GM10248 (cell line): ENCODE measurements around the gene TLE4.
"Not testable (repeated sequence)": the region's sequence is repeated elsewhere in the genome, so short reads cannot be mapped to it uniquely, and the experiment has no call there.

Experiments
- CTCF ChIA-PET: fragments of 300-600 bp; sonication (Branson Sonifier 250); formaldehyde crosslinking; extraction: SDS; loops from one replicate; lab custom pipeline; 2021; ENCODE audit warnings: antibody characterized with exemption; lab: Yijun Ruan, JAX
- POLR2A ChIA-PET: fragments of 350-650 bp; sonication (Branson Sonifier 250); formaldehyde crosslinking; extraction: SDS; loops from one replicate; lab custom pipeline; 2020; ENCODE audit warnings: antibody characterized with exemption; lab: Yijun Ruan, JAX
- DNase-seq: peaks from one replicate; pipeline ENCODE4 v3.0.0; 2012; ENCODE audit errors: extremely low spot score
- TF ChIP-seq, protein P1 (sequence below): IDR thresholded peaks from 2 replicates; pipeline ENCODE4 v1.5.1; 2012; ENCODE audit warnings: mild to moderate bottlenecking, low read depth; ENCODE audit errors: extremely low read depth, missing control alignments, control extremely low read depth

The TLE4 gene

DNA sequence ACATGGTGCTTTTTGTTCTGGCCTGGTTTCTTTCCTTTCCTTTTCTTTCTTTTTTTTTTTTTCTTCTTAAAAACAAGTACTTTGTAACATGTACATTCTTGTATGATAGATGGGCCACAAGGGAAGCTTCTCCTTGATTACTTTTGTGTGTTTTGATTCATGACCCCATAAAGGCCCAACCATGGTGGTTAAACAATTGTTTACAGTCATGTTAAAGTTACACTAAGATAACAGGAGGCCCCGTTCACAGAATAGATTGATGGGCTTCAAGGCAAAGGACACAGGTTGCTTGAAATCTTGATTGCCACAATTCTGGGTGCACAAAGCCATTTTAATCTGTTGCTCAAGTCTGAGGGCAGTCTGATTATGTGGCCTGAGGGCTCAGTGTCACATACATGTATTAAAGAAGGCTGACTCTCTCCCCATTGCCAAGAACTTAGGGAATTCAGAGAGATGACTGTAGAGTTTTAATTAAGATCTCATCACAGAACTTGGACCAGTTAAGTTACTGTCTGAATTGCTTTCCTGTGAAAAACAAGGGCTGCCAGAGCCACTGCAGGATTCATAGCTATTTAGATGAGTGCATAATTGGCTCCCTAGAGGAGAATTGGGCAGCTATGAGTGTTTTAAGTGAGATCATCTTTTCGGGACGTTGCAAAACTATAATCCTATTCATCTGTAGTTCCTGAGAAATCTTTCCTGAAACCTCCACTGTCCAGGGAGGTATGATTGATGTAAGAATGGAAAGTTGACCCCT, 163.4 kb downstream of the TLE4 start:
- ChIA-PET CTCF (no interaction called here), POLR2A (no interaction called here)
- no peak for DNase-seq
- TF ChIP-seq, protein P1, sequence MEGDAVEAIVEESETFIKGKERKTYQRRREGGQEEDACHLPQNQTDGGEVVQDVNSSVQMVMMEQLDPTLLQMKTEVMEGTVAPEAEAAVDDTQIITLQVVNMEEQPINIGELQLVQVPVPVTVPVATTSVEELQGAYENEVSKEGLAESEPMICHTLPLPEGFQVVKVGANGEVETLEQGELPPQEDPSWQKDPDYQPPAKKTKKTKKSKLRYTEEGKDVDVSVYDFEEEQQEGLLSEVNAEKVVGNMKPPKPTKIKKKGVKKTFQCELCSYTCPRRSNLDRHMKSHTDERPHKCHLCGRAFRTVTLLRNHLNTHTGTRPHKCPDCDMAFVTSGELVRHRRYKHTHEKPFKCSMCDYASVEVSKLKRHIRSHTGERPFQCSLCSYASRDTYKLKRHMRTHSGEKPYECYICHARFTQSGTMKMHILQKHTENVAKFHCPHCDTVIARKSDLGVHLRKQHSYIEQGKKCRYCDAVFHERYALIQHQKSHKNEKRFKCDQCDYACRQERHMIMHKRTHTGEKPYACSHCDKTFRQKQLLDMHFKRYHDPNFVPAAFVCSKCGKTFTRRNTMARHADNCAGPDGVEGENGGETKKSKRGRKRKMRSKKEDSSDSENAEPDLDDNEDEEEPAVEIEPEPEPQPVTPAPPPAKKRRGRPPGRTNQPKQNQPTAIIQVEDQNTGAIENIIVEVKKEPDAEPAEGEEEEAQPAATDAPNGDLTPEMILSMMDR = no peak

DNA sequence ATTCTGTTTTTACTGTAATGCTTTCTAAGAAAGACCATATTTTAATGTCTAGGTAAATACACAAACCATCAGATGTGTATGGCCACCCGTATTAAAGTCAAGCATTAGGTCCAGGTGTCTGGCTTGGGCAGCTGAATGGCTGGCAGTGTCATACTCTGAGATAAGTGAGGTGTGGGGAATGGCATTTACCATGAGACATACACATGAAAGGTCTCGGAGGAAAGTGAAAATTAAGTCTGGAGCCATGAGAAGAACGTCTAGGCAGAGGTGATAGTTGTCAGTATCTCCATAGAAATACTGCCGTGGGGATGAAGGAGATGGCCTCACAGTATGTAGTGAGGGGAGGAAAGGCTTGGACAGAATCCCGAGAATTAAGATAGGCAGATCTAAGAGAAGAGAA, 164.3 kb downstream of the TLE4 start:
- CTCF ChIA-PET = no interaction called here
- TF ChIP-seq, protein P1 = no peak
- no peak for DNase-seq
- POLR2A ChIA-PET = no interaction called here

DNA sequence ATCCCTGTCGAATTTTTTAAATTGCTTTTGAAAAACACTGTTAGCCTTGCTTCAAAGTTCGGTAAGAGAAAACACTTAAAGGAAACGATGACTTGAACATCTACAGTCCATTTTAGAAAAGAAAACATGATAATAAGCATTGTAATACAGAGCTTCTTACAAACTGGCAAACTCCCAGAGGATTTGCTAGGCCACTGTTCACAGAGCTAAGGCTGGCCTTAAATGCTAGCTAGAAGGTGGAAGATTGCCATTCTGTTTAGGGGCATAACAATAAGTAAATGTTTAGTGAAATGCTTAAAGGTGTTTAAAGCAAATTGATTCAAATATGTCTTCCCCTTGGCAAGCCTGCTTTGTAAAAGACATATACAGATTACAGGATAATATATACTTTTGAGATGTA, 169.6 kb downstream of the TLE4 start:
- ChIA-PET CTCF (interaction anchor here (1.0 to 1.7 kb wide), 3 partner anchors 9 to 16 kb away, joined by 3 to 5 read pairs (median 3); no protein-coding TSS in a partner anchor), POLR2A (no interaction called here)
- no peak for DNase-seq
- TF ChIP-seq, protein P1 = no peak

DNA sequence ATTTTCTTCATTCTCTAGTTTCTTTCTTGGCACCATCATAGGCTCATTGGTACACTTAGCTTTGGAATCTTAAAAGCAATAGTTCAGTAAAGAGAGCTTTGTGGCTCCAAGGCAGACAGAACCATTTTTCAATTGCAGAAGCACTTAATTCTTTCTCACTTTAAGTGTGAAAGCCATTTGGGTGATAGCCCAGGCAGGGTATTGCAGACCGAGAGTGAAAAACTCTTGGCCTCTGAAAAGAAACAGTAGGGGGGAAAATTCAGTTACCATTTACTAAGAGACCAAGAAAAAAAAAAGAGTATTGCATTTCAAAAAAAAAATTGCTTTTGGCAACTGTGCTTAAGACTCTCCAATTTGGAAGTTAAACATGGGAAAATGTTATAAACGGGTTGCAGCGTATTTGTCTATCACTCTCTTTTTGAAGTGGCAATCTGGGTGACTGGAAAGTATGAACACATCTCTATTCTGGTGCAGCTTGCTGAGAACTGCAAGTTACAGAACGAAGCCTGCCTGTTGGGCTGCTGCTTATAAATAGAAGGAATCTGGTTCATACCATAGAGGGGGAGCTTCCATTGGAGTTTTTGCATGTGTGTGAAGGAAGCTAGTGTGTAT, 170.5 kb downstream of the TLE4 start:
- DNase-seq = no peak
- ChIA-PET CTCF (interaction anchor here (1.3 kb wide), 1 partner anchor 16 kb away, joined by 3 read pairs; no protein-coding TSS in a partner anchor), POLR2A (no interaction called here)
- TF ChIP-seq, protein P1 = no peak

DNA sequence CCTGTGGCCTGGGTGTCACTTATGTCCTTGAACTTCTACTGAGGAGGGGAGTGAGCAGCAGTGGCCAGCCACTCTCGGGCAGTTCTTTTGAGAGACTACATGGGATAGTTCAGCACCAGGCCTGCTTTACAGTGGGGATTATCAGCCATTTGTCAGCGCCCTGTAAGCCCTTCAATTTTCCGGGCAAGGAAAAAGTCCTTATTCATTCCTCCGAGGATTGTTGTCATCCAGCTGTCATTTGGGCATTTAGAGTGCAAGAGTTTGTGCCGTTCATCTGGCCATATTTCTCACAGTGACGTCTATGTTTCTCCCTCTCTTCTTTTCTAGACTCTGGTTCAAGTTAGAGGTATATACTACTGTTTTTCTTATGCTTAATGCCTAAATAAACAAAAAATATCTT, 172.8 kb downstream of the TLE4 start:
- no peak for DNase-seq
- TF ChIP-seq, protein P1 = no peak
- CTCF ChIA-PET = no interaction called here
- POLR2A ChIA-PET = no interaction called here

DNA sequence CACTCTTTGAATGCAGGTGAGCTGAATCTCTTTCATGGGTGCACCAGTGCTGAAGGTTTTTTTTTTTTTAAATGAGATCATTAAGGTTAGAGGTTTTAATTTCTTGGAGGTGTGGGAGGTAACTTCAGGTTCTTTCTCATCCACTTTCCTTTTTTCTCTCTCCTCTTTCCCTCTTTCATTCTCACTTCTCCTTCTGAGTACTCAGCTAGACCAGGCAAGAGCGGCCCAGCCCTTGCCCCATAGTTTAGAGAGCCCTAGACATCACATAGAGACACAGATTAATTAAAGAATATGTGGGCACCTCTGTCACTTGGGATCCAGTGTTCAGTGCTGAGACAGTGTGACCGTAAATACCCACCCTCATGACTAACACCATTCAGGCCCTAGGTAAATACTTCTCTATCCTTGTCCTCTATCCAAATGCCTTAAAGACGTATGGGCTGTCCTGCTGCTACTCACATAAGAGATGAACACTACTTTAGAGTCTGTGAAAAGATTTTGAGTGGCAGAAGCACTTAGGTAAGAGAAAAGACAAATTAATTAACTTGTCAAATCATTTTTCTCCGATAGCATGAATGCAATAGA, 174.1 kb downstream of the TLE4 start:
- no peak for DNase-seq
- TF ChIP-seq, protein P1 = no peak
- ChIA-PET POLR2A (no interaction called here), CTCF (no interaction called here)

DNA sequence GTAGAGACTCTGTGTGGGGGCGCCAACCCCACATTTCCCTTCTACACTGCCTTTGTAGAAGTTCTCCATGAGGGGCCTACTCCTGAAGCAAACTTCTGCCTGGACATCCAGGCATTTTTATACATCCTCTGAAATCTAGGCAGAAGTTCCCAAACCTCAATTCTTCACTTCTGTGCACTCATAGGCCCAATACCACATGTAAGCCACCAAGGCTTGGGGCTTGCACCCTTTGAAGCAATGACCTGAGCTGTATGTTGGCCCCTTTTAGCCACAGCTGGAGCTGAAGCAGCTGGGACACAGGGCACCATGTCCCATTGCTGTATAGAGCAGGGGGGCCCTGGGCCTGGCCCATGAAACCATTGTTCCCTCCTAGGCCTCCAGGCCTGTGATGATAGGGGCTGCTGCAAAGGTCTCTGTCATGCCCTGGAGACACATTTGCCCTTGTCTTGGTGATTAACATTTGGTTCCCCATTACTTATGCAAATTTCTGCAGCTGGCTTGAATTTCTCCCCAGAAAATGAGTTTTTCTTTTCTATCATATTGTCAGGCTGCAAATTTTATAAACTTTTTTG, 180.2 kb downstream of the TLE4 start:
- CTCF ChIA-PET, POLR2A ChIA-PET, DNase-seq: not testable (repeated sequence)
